ENCODE results near the gene S100A4.
"Not testable (repeated sequence)": the region's sequence is repeated elsewhere in the genome, so short reads cannot be mapped to it uniquely, and the experiment has no call there.

S100A4 gene

DNA sequence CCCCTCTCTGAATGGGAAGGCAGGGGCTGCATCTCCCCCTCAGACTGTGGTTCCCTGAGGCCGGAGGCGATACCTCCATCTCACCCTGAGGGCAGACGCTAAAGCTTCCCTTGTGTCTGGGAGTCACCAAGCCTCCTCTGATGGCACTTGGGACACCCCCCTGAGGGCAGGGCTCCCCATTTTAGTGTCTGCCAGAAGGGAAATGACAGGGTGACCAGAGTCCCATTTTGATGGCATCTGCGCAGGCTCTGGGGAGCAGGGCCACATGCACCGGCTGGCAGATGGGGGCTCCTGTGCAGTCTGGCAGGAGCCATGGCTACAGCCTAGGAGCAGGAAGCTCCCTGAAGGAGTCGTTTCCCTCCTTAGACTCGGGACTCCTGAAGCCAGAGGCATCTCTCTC is 18.4 kb upstream of the S100A4 start:
- CTCF ChIA-PET: interaction anchor here (0.8 to 8.3 kb wide), 5 partner anchors 10 to 54 kb away, joined by 3 to 73 read pairs (median 5); partner anchors contain the start of gene S100A6
- POLR2A ChIA-PET: no interaction called here
- DNase-seq (ENCODE audit: extremely low spot score): no peak
- TF ChIP-seq, protein P1, sequence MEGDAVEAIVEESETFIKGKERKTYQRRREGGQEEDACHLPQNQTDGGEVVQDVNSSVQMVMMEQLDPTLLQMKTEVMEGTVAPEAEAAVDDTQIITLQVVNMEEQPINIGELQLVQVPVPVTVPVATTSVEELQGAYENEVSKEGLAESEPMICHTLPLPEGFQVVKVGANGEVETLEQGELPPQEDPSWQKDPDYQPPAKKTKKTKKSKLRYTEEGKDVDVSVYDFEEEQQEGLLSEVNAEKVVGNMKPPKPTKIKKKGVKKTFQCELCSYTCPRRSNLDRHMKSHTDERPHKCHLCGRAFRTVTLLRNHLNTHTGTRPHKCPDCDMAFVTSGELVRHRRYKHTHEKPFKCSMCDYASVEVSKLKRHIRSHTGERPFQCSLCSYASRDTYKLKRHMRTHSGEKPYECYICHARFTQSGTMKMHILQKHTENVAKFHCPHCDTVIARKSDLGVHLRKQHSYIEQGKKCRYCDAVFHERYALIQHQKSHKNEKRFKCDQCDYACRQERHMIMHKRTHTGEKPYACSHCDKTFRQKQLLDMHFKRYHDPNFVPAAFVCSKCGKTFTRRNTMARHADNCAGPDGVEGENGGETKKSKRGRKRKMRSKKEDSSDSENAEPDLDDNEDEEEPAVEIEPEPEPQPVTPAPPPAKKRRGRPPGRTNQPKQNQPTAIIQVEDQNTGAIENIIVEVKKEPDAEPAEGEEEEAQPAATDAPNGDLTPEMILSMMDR (IDR thresholded peaks at IDR 0.05; ENCODE audit: control extremely low read depth, extremely low read depth, low read depth, missing control alignments): no peak

GRCh38 chr1:153563483-153563901 is 17.9 kb upstream of the S100A4 start:
- TF ChIP-seq, protein P1 (IDR thresholded peaks at IDR 0.05; ENCODE audit: control extremely low read depth, extremely low read depth, low read depth, missing control alignments): no peak
- ChIA-PET CTCF (interaction anchor here (0.8 to 8.3 kb wide), 4 partner anchors 10 to 53 kb away, joined by 3 to 73 read pairs (median 5); partner anchors contain the start of gene S100A6), POLR2A (no interaction called here)
- no peak for DNase-seq (ENCODE audit: extremely low spot score)

- CTCF ChIA-PET: interaction anchor here (1.3 to 8.3 kb wide), 8 partner anchors 9 to 157 kb away, joined by 3 to 73 read pairs (median 7); partner anchors contain the start of genes S100A4 and S100A6
- DNase-seq (ENCODE audit: extremely low spot score); POLR2A ChIA-PET: not testable (repeated sequence)
Observed at GRCh38 chr1:153562021-153562420, 16.4 kb upstream of the S100A4 start.

- no peak for DNase-seq (ENCODE audit: extremely low spot score)
- ChIA-PET POLR2A (no interaction called here), CTCF (interaction anchor here (1.3 to 8.3 kb wide), 9 partner anchors 8 to 157 kb away, joined by 3 to 73 read pairs (median 7); partner anchors contain the start of genes S100A4 and S100A6)
- TF ChIP-seq, protein P1 (IDR thresholded peaks at IDR 0.05; ENCODE audit: control extremely low read depth, extremely low read depth, low read depth, missing control alignments): no peak
Observed at GRCh38 chr1:153561466-153561985, 15.9 kb upstream of the S100A4 start.

GRCh38 chr1:153560771-153561465 is 15.3 kb upstream of the S100A4 start:
- DNase-seq (ENCODE audit: extremely low spot score): no peak
- TF ChIP-seq, protein P1 (IDR thresholded peaks at IDR 0.05; ENCODE audit: control extremely low read depth, extremely low read depth, low read depth, missing control alignments): no peak
- CTCF ChIA-PET: interaction anchor here (1.3 to 8.3 kb wide), 9 partner anchors 8 to 156 kb away, joined by 3 to 73 read pairs (median 7); partner anchors contain the start of genes S100A4 and S100A6
- POLR2A ChIA-PET: no interaction called here

DNA sequence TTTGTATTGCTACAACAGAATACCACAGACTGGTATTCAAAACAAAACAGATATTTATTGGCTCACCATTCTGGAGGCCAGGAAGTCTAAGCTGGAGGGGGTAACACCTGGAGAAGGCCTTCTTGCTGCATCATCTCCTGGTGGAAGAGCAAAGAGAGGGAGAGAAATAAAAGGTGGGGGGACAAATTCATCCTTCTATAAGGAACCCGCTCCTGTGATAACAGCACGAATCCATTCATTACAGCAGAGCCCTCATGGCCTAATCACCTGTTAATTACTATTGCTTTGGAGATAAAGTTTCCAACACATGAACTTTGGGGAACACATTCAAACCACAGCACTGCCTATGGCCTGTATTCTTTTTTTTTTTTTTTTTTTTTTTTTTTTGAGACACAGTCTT is 14.6 kb upstream of the S100A4 start:
- POLR2A ChIA-PET: no interaction called here
- DNase-seq (ENCODE audit: extremely low spot score): no peak
- TF ChIP-seq, protein P1 (IDR thresholded peaks at IDR 0.05; ENCODE audit: control extremely low read depth, extremely low read depth, low read depth, missing control alignments): no peak
- CTCF ChIA-PET: interaction anchor here (1.1 to 8.3 kb wide), 7 partner anchors 8 to 50 kb away, joined by 3 to 73 read pairs (median 11); partner anchors contain the start of genes S100A4 and S100A6

- TF ChIP-seq, protein P1 (IDR thresholded peaks at IDR 0.05; ENCODE audit: control extremely low read depth, extremely low read depth, low read depth, missing control alignments): no peak
- POLR2A ChIA-PET: no interaction called here
- CTCF ChIA-PET: interaction anchor here (1.7 to 2.1 kb wide), 4 partner anchors 10 to 47 kb away, joined by 5 to 7 read pairs (median 6); no protein-coding TSS in a partner anchor
- DNase-seq (ENCODE audit: extremely low spot score): no peak
Observed at GRCh38 chr1:153557877-153558276, 12.3 kb upstream of the S100A4 start.
